HG02884 (cell line): Measurements from ENCODE around the gene TSKS.

Source experiments
- ATAC-seq: cut with Tn5 transposase; IDR thresholded peaks from one replicate; pipeline ENCODE4 v1.9.1; 2021; ENCODE audit warnings: mild to moderate bottlenecking, moderate library complexity; ENCODE audit not compliant: unreplicated experiment

Gene TSKS

GRCh38 chr19:49798574-49798973 lies 35.5 kb upstream of the TSKS start:
- no peak for ATAC-seq

GRCh38 chr19:49795615-49796014 lies 32.5 kb upstream of the TSKS start:
- no peak for ATAC-seq

GRCh38 chr19:49793561-49793840 lies 30.4 kb upstream of the TSKS start:
- no peak for ATAC-seq

- no peak for ATAC-seq
Measured at GRCh38 chr19:49792829-49793560, 29.9 kb upstream of the TSKS start.

- ATAC-seq = no peak
Measured at GRCh38 chr19:49791776-49792445, 28.8 kb upstream of the TSKS start.

GRCh38 chr19:49790866-49791265 lies 27.8 kb upstream of the TSKS start:
- ATAC-seq = no peak

GRCh38 chr19:49788857-49789256 lies 25.8 kb upstream of the TSKS start:
- no peak for ATAC-seq

- ATAC-seq = no peak
Measured at GRCh38 chr19:49787746-49788145, 24.6 kb upstream of the TSKS start.

GRCh38 chr19:49786376-49786820 lies 23.3 kb upstream of the TSKS start:
- ATAC-seq = no peak

GRCh38 chr19:49782515-49782914 lies 19.4 kb upstream of the TSKS start:
- no peak for ATAC-seq

GRCh38 chr19:49781394-49781793 lies 18.3 kb upstream of the TSKS start:
- no peak for ATAC-seq

- no peak for ATAC-seq
Measured at GRCh38 chr19:49780861-49781260, 17.8 kb upstream of the TSKS start.

- no peak for ATAC-seq
Measured at GRCh38 chr19:49779731-49780555, 16.8 kb upstream of the TSKS start.

GRCh38 chr19:49776371-49776764 lies 13.3 kb upstream of the TSKS start:
- ATAC-seq = no peak

GRCh38 chr19:49775742-49776370 lies 12.8 kb upstream of the TSKS start:
- no peak for ATAC-seq

- ATAC-seq = no peak
Measured at GRCh38 chr19:49774969-49775368, 11.9 kb upstream of the TSKS start.

GRCh38 chr19:49773663-49774350 lies 10.7 kb upstream of the TSKS start:
- no peak for ATAC-seq

- no peak for ATAC-seq
Measured at GRCh38 chr19:49772850-49773432, 9.8 kb upstream of the TSKS start.

GRCh38 chr19:49771674-49772139 lies 8.6 kb upstream of the TSKS start:
- ATAC-seq = no peak

- ATAC-seq = no peak
Measured at GRCh38 chr19:49770529-49770928, 7.4 kb upstream of the TSKS start.
